Hepatocyte (in vitro differentiated cells): ENCODE measurements around the gene SPON1. TPM values are rescaled to one million over a fixed set of nuclear protein-coding genes. Genes with fewer than 3 reads are reported as not detected.
A peak's percentile ranks its signal among the peaks of the same experiment; 100 is the strongest.

Experiments
- DNase-seq: peaks from one replicate; pipeline ENCODE4 v3.0.0-alpha.2; 2016; ENCODE audit warnings: low spot score
- H2AFZ ChIP-seq: fragments of 200-600 bp; sonication (generic); 2 replicates; pipeline ENCODE4 v1.6.0; 2016; ENCODE audit warnings: antibody characterized with exemption, mild to moderate bottlenecking
- H3K27ac ChIP-seq: fragments of 200-600 bp; sonication (generic); 2 replicates; pipeline ENCODE4 v1.5.1; 2016; ENCODE audit warnings: mild to moderate bottlenecking
- H3K27me3 ChIP-seq: fragments of 200-600 bp; sonication (generic); 2 replicates; pipeline ENCODE4 v1.6.1; 2016
- H3K36me3 ChIP-seq: fragments of 200-600 bp; sonication (generic); replicated peaks from 2 replicates; pipeline ENCODE4 v1.5.1; 2016; ENCODE audit warnings: low read depth; ENCODE audit not compliant: insufficient read depth
- H3K4me1 ChIP-seq: fragments of 200-600 bp; sonication (generic); 2 replicates; pipeline ENCODE4 v1.5.1; 2016; ENCODE audit warnings: mild to moderate bottlenecking, moderate library complexity; ENCODE audit not compliant: insufficient read depth
- H3K4me2 ChIP-seq: fragments of 200-600 bp; sonication (generic); 2 replicates; pipeline ENCODE4 v1.6.0; 2016
- H3K4me3 ChIP-seq: fragments of 200-600 bp; sonication (generic); 2 replicates; pipeline ENCODE4 v1.5.1; 2016; ENCODE audit warnings: mild to moderate bottlenecking
- H3K79me2 ChIP-seq: fragments of 200-600 bp; sonication (generic); 2 replicates; pipeline ENCODE4 v1.6.0; 2017; ENCODE audit warnings: mild to moderate bottlenecking
- H3K9me2 ChIP-seq: fragments of 200-600 bp; sonication (generic); replicated peaks from 2 replicates; pipeline ENCODE4 v1.6.0; 2017; ENCODE audit warnings: mild to moderate bottlenecking; ENCODE audit not compliant: insufficient read depth
- H3K9me3 ChIP-seq: fragments of 200-600 bp; sonication (generic); 2 replicates; pipeline ENCODE4 v1.5.1; 2016; ENCODE audit warnings: low read depth, mild to moderate bottlenecking
- H4K20me1 ChIP-seq: fragments of 200-600 bp; sonication (generic); 2 replicates; pipeline ENCODE4 v1.6.0; 2016; ENCODE audit warnings: mild to moderate bottlenecking; ENCODE audit not compliant: insufficient read depth, poor library complexity, severe bottlenecking
- EZH2 ChIP-seq: fragments of 200-600 bp; sonication (generic); IDR thresholded peaks from 2 replicates; pipeline ENCODE4 v1.6.1; 2016; ENCODE audit warnings: antibody characterized with exemption, mild to moderate bottlenecking, borderline replicate concordance
- EZH2phosphoT487 ChIP-seq: fragments of 200-600 bp; sonication (generic); IDR thresholded peaks from one replicate; pipeline ENCODE4 v1.6.1; 2018; ENCODE audit warnings: antibody characterized with exemption, mild to moderate bottlenecking, low read depth, moderate library complexity; ENCODE audit not compliant: unreplicated experiment, severe bottlenecking
- WGBS: methylation state at CpG from one replicate; pipeline ENCODE4 v1.1.6; 2016; ENCODE audit warnings: low lambda C conversion rate; ENCODE audit errors: missing lambda C conversion rate; 5-methylcytosine and 5-hydroxymethylcytosine counted together
- polyA plus RNA-seq: library from polyadenylated mRNA; unstranded; fragments of >200 nt; fragmentation: Nextera tagmentation; extraction: Ambion mirVana; gene quantifications from 2 replicates; pipeline ENCODE4 v1.2.1, GENCODE V29; 2016
- small RNA-seq: library from RNA; depleted of rRNA; stranded (forward); fragments of <200 nt; gene quantifications from one replicate; pipeline ENCODE3, GENCODE V24; 2014
- total RNA-seq: library from RNA; depleted of rRNA; stranded (reverse); fragments of >200 nt; gene quantifications from 2 replicates; pipeline ENCODE4 v1.2.3, GENCODE V29; 2014
- TF ChIP-seq, protein P1 (sequence below): fragments of 200-600 bp; sonication (generic); IDR thresholded peaks from 2 replicates; pipeline ENCODE4 v1.5.1; 2016; ENCODE audit warnings: antibody characterized with exemption, mild to moderate bottlenecking; ENCODE audit not compliant: poor library complexity

Gene SPON1
- total and polyA plus RNA-seq, 2 experiments from 2014 or later = 47.8 to 73.1 TPM

DNA sequence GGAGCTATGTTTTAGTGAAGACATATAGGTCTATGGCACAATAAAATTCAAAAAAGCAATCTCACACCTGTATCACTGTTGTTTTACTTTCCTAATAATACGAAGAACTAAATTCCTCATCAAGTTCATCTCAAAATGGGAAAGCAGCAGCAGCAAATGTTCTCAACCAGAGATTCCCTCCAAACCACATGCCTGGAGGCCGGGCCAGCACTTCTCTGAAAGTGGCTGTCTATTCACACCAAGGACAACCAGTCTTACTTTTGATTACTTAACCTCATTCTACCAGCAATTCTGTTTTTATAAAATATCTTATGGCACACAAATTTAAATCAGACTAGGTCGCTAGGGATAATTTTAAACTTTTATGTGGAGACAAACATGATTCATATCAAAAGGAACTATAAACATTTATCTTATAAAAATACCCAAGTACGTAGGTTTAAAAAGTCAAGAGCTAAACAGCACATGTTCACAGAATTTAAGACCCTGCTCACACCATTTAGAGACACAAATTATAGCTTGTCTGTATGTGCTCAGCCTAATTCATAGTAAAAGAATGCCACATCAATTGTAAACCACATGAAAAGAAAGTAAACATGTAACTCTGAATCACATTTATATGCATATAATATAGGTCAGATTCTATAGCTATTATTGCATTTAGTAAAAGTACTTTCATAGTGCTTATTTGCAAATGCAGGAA is 350.4 kb downstream of the SPON1 start:
- Histone ChIP-seq H3K27me3 (no peaks in the 10 kb centered on the region), H3K4me1 (peaks cover 32% of the 10 kb centered on the region), H3K4me3 (no peak overlapping the region), H3K36me3 (no peaks in the 10 kb centered on the region), H3K9me2 (no peaks in the 10 kb centered on the region), H4K20me1 (peaks cover 10% of the 10 kb centered on the region), H3K79me2 (peaks cover 84% of the 10 kb centered on the region), H3K4me2 (peak overlapping the region; percentile 19), H3K27ac (no peak overlapping the region), H2AFZ (no peak overlapping the region), H3K9me3 (no peaks in the 10 kb centered on the region)
- 62% methylated on average over 4 of the region's 4 CpGs for whole genome bisulfite sequencing
- TF ChIP-seq EZH2phosphoT487 (no peak), EZH2 (no peak)
- TF ChIP-seq, protein P1, sequence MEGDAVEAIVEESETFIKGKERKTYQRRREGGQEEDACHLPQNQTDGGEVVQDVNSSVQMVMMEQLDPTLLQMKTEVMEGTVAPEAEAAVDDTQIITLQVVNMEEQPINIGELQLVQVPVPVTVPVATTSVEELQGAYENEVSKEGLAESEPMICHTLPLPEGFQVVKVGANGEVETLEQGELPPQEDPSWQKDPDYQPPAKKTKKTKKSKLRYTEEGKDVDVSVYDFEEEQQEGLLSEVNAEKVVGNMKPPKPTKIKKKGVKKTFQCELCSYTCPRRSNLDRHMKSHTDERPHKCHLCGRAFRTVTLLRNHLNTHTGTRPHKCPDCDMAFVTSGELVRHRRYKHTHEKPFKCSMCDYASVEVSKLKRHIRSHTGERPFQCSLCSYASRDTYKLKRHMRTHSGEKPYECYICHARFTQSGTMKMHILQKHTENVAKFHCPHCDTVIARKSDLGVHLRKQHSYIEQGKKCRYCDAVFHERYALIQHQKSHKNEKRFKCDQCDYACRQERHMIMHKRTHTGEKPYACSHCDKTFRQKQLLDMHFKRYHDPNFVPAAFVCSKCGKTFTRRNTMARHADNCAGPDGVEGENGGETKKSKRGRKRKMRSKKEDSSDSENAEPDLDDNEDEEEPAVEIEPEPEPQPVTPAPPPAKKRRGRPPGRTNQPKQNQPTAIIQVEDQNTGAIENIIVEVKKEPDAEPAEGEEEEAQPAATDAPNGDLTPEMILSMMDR = no peak
- no peak for DNase-seq

DNA sequence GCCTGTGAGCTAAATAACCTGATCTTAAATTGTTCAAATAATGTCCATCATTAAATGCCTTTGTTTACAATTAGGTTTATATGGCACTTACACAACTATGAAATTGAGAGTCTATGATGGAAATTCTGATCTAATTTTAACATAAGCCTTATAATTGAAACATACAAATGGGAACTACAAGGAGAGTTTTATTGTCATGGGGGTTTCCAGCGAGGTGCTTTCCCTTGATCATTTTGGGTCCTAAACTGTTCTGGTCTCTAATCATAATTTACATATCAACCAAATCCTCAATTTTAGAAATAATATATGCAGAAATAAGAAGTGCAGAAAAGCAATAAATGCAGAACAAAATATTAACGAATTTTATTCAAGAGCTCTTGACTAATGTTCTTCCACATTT is 351.6 kb downstream of the SPON1 start:
- no peaks in the 10 kb centered on the region for H3K9me2 ChIP-seq
- H4K20me1 ChIP-seq = peaks cover 14% of the 10 kb centered on the region
- no peak overlapping the region for H3K4me3 ChIP-seq
- H3K27me3 ChIP-seq = no peaks in the 10 kb centered on the region
- no peak overlapping the region for H2AFZ ChIP-seq
- TF ChIP-seq EZH2 = no peak
- TF ChIP-seq, protein P1 = no peak
- TF ChIP-seq EZH2phosphoT487 = no peak
- 89% methylated on average over 2 of the region's 2 CpGs for WGBS
- H3K36me3 ChIP-seq = no peaks in the 10 kb centered on the region
- H3K4me1 ChIP-seq = peaks cover 33% of the 10 kb centered on the region
- DNase-seq = no peak
- H3K9me3 ChIP-seq = no peaks in the 10 kb centered on the region
- H3K27ac ChIP-seq = no peak overlapping the region
- H3K79me2 ChIP-seq = peaks cover 85% of the 10 kb centered on the region
- no peak overlapping the region for H3K4me2 ChIP-seq

DNA sequence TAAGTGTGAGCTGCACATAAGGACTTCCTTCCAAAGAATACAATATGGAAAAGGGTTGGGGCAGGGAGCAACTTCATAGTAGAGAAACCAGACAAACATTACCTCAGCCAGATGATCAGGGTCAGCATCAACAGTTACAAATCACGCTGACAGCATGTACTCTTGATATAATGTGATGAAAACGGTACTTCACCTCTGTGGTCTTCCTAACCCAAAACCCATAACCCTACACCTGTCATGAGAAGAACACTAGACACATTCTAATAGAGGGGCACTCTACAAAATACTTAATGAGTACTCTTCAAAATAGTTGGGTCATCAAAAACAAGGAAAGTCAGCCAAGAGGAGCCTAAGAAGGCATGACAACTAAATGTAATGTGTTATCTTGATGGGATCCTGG is 352.6 kb downstream of the SPON1 start:
- Histone ChIP-seq H3K4me3 (no peak overlapping the region), H3K27me3 (no peaks in the 10 kb centered on the region), H3K9me3 (no peaks in the 10 kb centered on the region), H4K20me1 (peaks cover 14% of the 10 kb centered on the region), H3K4me1 (peaks cover 25% of the 10 kb centered on the region), H3K27ac (no peak overlapping the region), H3K79me2 (peaks cover 83% of the 10 kb centered on the region), H3K4me2 (no peak overlapping the region), H3K36me3 (no peaks in the 10 kb centered on the region), H3K9me2 (no peaks in the 10 kb centered on the region), H2AFZ (no peak overlapping the region)
- 88% methylated on average over 2 of the region's 2 CpGs for WGBS
- DNase-seq = no peak
- no peak for TF ChIP-seq EZH2
- no peak for TF ChIP-seq EZH2phosphoT487
- TF ChIP-seq, protein P1 = no peak

Small RNA genes within 50 kb of the gene (small RNA-seq; reads per million reads assigned to genes)
- not detected for gene RNA5SP332
